Peyer's patch (tissue), 4 donors: ENCODE data around the gene CAPN7.

ENCODE experiments used
- POLR2A ChIP-seq, 2 donors: fragments of 450-650 bp; IDR thresholded peaks; one replicate each; pipeline ENCODE4 v1.5.1; 2017; ENCODE audit warnings: antibody characterized with exemption in 2 of 2, mild to moderate bottlenecking in 2 of 2, moderate library complexity in 2 of 2
- TF ChIP-seq, protein P1 (sequence below), 6 experiments: fragments of 450-650 bp in 4 of 6; fragments of 200-600 bp in 2 of 6; sonication (generic) in 1 of 6; IDR thresholded peaks; one replicate each; pipeline ENCODE4 v1.5.1; 2017 to 2019; ENCODE audit warnings: antibody characterized with exemption in 6 of 6, mild to moderate bottlenecking in 3 of 6, moderate library complexity in 1 of 6

GRCh38 chr3:15264486-15264885, 58.4 kb downstream of the CAPN7 start:
- TF ChIP-seq, protein P1, sequence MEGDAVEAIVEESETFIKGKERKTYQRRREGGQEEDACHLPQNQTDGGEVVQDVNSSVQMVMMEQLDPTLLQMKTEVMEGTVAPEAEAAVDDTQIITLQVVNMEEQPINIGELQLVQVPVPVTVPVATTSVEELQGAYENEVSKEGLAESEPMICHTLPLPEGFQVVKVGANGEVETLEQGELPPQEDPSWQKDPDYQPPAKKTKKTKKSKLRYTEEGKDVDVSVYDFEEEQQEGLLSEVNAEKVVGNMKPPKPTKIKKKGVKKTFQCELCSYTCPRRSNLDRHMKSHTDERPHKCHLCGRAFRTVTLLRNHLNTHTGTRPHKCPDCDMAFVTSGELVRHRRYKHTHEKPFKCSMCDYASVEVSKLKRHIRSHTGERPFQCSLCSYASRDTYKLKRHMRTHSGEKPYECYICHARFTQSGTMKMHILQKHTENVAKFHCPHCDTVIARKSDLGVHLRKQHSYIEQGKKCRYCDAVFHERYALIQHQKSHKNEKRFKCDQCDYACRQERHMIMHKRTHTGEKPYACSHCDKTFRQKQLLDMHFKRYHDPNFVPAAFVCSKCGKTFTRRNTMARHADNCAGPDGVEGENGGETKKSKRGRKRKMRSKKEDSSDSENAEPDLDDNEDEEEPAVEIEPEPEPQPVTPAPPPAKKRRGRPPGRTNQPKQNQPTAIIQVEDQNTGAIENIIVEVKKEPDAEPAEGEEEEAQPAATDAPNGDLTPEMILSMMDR (IDR thresholded peaks at IDR 0.05): no peak
- no peak for TF ChIP-seq POLR2A (IDR thresholded peaks at IDR 0.05)
